GM12873 (cell line): Measurements from ENCODE around the gene C2orf69.

Experiments
- CTCF ChIP-seq: IDR thresholded peaks from 2 replicates; pipeline ENCODE4 v1.5.1; 2012; ENCODE audit warnings: low read depth, mild to moderate bottlenecking, moderate library complexity, low read length, control low read depth; ENCODE audit not compliant: insufficient read depth; ENCODE audit errors: missing control alignments

C2orf69 gene, protein sequence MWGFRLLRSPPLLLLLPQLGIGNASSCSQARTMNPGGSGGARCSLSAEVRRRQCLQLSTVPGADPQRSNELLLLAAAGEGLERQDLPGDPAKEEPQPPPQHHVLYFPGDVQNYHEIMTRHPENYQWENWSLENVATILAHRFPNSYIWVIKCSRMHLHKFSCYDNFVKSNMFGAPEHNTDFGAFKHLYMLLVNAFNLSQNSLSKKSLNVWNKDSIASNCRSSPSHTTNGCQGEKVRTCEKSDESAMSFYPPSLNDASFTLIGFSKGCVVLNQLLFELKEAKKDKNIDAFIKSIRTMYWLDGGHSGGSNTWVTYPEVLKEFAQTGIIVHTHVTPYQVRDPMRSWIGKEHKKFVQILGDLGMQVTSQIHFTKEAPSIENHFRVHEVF

DNA sequence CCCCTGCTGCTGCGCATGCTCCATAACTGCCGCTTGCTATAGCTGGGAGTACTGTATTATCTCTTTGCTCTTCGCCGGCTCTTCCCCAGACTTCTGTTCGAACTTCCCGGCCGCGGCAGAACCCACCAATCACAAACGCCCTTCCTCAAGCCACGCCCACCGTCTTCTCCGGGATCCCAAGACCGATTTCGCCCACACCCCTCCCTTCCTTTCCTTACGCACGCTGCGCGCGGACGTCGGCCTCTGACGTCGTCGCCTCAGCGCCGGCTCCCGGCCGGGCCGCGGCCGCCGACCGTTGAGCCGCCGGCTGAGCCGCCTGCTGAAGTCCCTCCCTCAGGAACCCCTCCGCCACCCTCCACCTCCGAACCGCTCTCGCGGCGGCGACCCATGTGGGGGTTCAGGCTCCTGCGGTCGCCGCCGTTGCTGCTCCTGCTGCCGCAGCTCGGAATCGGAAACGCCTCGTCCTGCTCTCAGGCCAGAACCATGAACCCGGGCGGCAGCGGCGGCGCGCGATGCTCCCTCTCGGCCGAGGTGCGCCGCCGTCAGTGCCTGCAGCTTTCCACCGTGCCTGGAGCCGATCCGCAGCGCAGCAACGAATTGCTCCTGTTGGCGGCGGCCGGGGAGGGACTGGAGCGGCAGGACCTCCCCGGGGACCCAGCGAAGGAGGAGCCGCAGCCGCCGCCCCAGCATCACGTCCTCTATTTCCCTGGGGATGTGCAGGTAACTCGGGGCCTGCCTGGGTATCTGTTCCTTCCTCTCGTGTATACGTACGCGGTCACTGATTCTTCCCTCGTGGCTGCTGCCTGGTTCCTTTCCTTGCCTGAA lies at the start of gene C2orf69:
C2orf69 (plus strand) TSS at position 242 of the 825 bp plus-strand sequence; CDS start at position 388, 146 bp downstream.
- no peak for TF ChIP-seq CTCF

- no peak for TF ChIP-seq CTCF
Observed at GRCh38 chr2:199862788-199863187, 48.3 kb upstream of the C2orf69 start.

DNA sequence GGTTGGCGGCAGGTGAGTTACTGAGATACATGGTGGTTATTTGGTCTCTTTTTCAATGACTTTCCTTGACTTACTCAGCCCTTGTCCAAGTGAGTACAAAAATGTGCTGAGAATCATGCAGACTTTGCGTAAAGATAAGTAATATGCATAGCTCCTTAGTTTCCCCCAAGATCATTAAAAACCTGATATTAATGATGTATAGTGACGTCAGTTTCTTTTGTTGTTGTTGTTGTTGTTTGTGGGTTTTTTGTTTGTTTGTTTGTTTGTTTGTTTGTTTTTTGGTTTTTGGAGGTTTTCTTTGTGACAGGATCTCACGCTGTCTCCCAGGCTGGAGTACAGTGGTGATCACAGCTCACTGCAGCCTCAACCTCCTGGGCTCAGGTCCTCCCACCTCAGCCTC lies 45.2 kb upstream of the C2orf69 start:
- no peak for TF ChIP-seq CTCF

- TF ChIP-seq CTCF, result no peak
Observed at GRCh38 chr2:199868431-199869226, 42.5 kb upstream of the C2orf69 start.

- TF ChIP-seq CTCF, result no peak
Observed at GRCh38 chr2:199869227-199869541, 41.9 kb upstream of the C2orf69 start.

- no peak for TF ChIP-seq CTCF
Observed at GRCh38 chr2:199869653-199870052, 41.4 kb upstream of the C2orf69 start.

GRCh38 chr2:199870581-199870980 lies 40.5 kb upstream of the C2orf69 start:
- no peak for TF ChIP-seq CTCF
